Measurements from ENCODE around the gene MCF2L2.
"Not testable (repeated sequence)": the region's sequence is repeated elsewhere in the genome, so short reads cannot be mapped to it uniquely, and the experiment has no call there.

Gene MCF2L2

GRCh38 chr3:183193762-183194689, 234.4 kb downstream of the MCF2L2 start:
- no peak for DNase-seq

- DNase-seq, result no peak
Observed at GRCh38 chr3:183192650-183193300, 235.6 kb downstream of the MCF2L2 start.

GRCh38 chr3:183189641-183190040, 238.8 kb downstream of the MCF2L2 start:
- DNase-seq, result no peak

- no peak for DNase-seq
Observed at GRCh38 chr3:183188895-183189462, 239.4 kb downstream of the MCF2L2 start.

- DNase-seq, result no peak
Observed at GRCh38 chr3:183185696-183186095, 242.7 kb downstream of the MCF2L2 start.

- no peak for DNase-seq
Observed at GRCh38 chr3:183182732-183183610, 245.4 kb downstream of the MCF2L2 start.

- DNase-seq, result no peak
Observed at GRCh38 chr3:183182073-183182472, 246.3 kb downstream of the MCF2L2 start.

- no peak for DNase-seq
Observed at GRCh38 chr3:183181606-183182005, 246.8 kb downstream of the MCF2L2 start.

GRCh38 chr3:183180784-183181295, 247.6 kb downstream of the MCF2L2 start:
- no peak for DNase-seq

GRCh38 chr3:183180110-183180783, 248.2 kb downstream of the MCF2L2 start:
- DNase-seq, result no peak

GRCh38 chr3:183179550-183179908, 248.9 kb downstream of the MCF2L2 start:
- DNase-seq, result not testable (repeated sequence)

GRCh38 chr3:183178833-183179549, 249.4 kb downstream of the MCF2L2 start:
- DNase-seq, result peak; percentile 19

GRCh38 chr3:183178512-183178832, 249.9 kb downstream of the MCF2L2 start:
- no peak for DNase-seq

GRCh38 chr3:183172051-183172639, 256.3 kb downstream of the MCF2L2 start:
- no peak for DNase-seq

GRCh38 chr3:183167975-183168374, 260.4 kb downstream of the MCF2L2 start:
- not testable (repeated sequence) for DNase-seq

- DNase-seq, result no peak
Observed at GRCh38 chr3:183163563-183163962, 264.9 kb downstream of the MCF2L2 start.

- no peak for DNase-seq
Observed at GRCh38 chr3:183161552-183162336, 266.7 kb downstream of the MCF2L2 start.

GRCh38 chr3:183160616-183161015, 267.8 kb downstream of the MCF2L2 start:
- DNase-seq, result no peak

- DNase-seq, result no peak
Observed at GRCh38 chr3:183159333-183159732, 269.1 kb downstream of the MCF2L2 start.

- DNase-seq, result no peak
Observed at GRCh38 chr3:183158551-183159006, 269.8 kb downstream of the MCF2L2 start.

All from NCI-H524 treated with DMSO at 0.1 percent for 48 hours (cell line).